ENCODE data around the gene ADPRS.

The ADPRS gene

DNA sequence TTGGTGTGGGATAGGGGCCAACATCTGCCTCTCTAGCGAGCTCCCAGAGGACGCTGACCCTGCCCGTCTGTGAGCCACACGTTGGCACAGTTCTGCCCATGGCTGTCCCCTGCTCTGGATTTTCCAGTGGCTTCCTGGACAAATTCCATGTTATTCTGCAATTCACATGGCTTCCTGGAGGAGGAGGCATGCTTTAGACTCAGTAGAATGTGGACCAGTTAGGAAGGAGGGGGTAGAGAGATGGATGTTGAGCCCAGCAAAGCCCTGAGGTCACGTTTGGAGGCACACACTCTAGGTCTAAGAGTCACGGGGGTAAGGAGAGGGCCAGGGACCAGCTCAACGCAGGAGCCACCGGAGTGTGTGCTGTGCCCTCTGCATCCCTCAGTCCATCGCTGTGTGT lies 24.1 kb downstream of the ADPRS start:
- DNase-seq = no peak

DNA sequence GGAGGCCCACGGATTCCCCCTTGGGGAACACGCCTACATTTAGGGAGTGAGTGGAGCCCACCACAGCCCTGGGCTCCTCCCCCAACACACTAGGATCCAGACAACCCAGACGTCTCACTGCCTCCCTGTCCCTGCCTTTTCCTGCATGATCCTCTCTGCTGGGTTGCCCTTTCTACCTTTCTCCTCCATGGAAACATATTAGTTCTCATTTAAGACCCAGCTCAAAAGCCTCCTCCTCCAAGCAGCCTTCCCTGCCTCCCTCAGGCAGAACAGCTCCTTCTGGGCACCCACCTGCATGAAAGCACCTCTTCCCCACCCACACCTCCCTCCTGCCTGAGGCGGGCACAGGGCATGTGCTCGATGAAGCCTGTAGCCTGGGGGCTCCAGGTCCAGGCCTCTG lies 25.7 kb downstream of the ADPRS start:
- no peak for DNase-seq

DNA sequence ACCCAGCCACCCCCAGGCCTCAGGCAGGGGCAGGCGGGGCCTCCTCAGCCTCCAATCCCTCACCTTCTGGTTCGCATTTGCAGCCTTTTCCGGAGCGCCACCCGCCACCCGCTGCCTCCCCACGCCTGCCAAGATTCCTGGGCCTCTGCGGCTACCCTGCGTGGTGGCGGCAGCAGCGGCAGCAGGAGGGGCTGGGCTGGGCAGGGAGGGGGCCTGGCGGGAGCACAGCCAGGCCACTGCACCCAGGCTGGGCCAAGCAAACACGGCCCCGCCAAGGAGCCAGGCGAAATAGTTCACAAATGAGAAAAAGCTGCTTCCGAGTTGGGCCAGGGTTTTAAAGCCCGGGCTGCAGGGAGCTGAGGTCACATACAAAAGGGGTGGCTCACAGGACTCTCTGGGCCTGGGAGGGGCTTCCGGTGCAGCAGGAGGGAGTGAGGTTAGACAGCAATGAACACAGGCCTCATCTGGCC lies 26.5 kb downstream of the ADPRS start:
- DNase-seq = no peak

DNA sequence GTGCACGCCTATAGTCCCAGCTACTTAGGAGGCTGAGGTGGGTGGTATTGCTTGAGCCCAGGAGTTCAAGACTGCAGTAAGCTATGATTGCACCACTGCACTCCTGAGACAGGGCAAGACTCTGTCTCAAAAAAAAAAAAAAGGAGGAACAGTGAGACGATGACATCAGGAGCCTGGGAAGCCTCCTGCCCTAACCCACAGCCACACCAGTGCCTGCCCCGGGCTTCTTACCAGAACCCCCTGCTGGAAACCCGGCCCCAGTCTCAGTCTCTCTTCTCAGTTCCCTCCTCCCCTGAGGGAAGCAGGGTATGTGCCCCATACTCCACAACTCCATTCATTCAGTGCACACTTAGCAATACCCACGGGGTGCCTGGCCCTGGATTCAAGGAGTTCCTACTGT lies 27.2 kb downstream of the ADPRS start:
- DNase-seq = peak; percentile 79

DNA sequence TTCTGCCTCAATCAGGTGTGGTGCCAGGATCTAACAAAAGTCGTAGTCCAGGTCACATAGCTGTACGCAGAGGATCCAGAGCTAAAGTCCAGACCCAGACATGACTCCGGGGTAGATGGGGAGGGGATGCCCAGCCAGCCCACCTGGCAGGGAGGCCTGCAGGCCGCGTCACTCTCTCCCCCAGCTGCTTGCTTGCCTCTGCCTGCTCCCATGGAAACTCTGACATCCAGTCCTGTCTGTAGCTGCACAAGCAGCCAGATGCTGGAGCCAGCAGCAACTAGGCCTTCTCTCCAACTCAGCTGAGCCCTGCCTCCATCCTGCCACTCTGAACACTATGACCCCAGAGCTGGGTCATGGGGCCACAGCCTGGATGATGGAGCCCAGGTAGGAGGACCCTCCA lies 28.2 kb downstream of the ADPRS start:
- DNase-seq = no peak

DNA sequence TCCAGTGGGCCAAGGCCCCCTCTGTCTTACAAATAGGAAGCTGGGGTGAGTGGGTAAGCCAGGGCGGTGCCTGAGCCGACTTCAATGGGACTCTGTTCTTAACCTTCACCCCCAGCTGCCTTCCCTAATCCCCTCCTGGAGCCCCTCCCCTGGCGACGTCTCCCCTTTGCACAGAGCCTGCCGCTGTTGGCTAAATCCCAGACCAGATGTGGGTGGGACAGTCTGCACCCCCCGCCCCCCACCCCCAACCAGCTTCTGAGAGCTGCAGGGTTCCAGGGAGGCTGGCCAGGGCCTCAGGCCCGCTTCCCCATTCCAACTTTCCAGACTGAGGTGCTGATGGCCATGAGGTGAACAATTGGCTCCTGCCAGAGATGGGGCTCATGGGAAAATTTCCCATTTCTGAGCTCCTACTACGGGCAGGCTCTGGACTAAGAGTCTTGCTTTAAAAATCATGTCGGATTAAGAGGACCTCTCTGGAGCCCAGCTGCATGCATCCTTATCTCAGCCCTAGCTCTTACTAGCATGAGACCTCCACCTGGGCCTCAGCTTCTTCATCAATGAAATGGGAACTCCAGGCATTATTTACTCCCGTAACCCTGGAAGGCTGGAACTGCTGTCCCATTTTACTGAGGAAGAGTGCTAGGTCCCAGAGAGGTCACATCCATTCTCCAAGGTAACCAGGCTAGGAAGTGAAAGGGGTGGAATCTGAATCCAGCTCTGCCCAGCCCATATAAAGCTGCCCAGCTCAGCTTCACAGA lies 29.9 kb downstream of the ADPRS start:
- DNase-seq = no peak

DNA sequence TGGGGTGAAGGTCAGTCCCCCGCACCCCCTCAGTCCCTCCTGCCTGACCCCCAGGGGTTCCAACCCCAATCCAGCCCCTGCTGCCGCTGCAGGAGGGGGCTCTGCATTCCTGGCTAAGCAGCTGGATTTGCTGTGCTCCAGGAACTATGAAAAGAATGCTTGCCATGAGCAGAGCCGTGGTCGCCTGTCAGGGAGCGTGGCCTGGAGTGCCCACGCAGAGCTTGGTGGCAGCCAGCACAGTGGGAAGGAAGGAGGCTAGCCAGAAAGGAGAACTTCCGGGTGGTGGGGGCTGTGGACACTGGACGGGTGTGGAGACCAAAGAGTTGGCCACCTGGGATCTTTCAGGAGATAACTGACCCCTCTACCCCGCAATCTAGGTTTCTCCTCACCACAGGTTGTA lies 30.8 kb downstream of the ADPRS start:
- peak; percentile 69 for DNase-seq

DNA sequence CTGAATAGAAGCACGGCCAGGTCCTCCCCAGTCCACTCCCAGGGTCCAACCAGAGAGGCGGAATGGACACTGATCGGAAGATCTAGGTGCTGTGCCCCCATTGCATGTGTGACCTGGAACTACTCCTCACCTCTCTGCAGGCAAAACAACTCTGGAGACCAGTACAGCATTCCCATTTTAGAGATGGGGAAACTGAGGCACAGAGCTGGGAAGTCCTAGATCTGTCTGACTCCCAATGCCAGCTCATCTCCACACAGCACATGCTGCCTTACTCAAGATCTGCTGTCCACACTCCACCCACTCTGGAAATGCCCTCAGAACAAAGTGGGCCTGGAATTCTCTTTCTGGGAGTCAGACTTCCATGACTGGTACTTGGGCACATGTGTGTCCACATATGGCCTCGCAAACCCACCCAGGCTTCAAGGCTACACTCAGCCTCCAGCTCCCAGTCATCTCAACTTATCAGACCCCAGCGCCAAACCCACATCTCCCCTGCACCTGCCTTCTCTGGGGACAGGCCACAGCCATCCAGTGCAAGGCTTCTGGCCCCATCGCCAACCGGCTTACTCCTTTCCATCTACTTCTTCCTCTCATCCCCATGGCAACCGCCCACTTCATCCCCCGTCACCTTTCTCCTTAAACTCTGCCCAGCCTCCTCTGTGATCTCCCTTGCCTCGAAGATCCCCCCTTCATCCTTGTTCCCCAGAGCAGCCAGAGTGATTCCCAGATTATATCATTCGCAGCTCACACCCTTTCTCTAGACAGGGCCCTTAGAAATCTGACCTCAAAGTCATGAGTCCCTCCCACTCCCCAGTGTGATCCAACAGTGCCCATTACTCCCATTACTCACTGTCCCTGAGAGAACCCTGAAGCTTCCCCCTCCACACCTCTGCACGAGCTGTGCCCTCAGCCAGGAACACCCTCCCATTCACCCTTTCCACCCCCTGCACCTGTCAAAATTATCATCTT lies 33.7 kb downstream of the ADPRS start:
- DNase-seq = peak; percentile 66

DNA sequence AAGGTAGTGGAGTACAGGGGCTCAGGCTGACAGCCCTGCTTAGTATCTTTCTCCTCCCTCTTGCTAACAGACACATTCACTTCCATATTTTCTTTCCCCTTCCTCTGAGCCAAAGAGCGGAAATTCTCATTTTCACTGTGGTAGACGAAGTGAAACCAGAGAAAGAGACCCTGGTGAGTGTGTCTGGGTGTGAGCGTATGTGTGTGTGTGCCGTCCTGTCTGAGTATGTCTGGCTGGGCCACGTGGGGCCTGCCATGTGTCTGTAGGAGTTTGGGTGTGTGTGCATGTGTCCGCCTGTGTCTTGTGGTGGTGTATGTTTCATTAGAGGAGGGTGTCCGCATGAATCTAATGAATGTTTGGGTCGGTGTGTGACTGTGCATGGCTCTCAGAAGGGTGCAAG lies 34.7 kb downstream of the ADPRS start:
- peak; percentile 91 for DNase-seq

DNA sequence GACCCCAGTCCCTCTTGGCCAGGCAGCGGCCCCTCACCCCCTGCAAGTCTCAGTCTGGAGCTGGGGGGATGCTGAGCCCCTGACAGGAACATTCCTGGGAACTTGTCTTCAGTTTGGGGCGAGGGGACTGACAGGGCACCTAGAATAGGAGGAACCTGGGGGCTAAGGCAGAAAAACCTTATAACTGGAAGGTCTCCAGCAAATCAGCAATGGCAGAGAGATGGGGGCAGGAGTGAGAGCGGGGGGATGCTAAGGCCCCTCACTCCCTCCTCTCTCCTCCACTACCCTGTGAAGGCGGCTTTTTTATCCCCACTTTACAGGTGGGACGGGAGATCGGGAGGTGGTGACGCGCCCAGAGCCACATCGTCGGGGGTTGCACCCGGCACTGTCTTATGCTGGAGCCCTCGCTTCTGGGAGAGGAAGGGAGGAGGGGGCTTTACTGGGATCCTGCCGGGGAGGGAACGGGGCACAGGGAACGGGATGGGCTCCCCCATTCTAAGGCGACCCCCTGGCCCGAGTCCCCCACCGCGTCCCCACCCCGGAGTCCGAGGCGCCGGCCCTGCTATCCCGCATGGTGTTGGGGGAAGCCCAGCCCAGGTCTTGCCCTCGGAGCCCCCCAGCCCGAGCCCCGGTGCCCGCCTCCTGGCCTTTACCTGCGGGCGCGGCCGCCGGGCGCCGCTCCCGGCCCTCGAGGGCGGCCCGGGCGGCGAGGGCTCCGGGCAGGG lies 35.9 kb downstream of the ADPRS start:
- DNase-seq = no peak

DNA sequence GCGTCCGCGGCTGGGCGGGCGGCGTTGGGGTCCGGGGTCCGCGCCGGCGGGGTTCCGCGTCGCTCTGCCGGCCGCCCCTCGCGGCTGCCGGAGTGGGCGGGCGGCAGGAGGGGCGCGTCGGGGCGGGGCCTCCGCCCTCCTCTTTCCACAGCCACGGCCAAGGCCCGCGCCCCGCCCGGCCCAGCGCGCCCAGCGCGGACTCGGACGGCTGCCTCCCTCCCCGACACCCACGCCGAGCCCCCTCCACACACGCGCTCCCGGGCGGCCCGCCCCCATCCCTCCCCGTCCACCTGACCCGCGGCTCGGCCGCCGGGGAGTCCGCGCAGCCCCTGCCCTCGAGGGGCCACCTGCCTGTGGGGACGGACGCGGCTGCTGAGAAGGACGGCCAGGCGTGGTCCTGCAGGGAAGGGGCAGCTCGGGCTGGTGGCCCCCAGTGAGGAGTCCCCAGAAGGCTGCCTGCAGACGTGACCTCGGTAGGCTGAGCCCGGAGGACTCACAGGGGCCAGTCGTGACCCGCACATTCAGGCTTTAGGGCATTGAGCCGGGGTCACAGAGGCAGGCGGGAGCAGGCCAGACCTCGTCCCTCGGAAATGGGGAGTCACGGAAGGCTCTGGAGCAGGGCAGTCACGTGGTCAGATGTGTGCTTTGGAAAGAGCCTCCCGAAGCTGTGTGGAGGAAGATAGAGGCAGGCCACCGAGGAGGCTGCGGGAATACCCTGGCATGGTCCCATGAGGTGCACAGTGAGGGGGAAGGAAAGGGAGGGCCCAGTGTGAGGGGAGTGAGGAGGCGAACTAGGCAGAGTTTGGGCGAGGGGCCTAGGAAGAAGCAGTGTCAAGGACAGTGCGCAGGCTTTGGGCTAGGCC lies 36.7 kb downstream of the ADPRS start, which contains the start of gene COL8A2:
TSS of gene COL8A2 (minus strand) at position 94 of the 863 bp plus-strand sequence. CDS start 24,980 bp downstream, outside the sequence.
- peak; percentile 17 for DNase-seq

DNA sequence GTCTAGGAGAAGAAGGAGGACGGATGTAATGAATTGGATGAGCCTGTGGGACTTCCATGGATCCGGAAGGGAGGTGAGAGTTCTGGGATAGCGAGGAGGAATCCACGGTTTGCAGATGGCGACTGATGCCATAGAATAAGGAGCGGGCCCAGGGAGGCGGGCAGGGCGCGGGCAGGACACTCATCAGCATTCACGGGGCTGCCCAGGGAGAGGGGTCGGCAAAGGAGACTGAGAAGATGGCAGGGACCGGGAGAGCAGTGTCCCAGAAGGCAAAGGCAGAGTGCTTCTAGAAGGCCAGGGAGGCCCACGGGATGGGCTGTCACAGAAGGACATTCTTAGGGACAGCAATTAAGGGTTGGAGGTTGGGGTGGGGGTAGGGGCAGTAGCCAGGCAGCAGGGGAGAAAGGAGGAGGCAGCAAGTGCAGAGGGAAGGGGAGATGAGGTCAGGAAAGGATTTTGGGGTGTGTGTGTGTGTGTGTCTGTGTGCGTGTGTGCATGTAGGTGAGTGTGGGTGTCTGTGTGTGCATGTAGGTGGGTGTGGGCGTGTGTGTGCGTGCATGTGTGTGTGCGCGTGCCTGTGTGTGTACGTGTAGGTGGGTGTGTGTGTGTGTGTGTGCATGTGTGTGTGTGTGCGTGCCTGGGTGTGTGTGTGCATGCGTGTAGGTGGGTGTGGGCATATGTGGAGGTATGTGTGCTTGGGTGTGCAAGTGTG lies 37.5 kb downstream of the ADPRS start:
- DNase-seq = no peak

DNA sequence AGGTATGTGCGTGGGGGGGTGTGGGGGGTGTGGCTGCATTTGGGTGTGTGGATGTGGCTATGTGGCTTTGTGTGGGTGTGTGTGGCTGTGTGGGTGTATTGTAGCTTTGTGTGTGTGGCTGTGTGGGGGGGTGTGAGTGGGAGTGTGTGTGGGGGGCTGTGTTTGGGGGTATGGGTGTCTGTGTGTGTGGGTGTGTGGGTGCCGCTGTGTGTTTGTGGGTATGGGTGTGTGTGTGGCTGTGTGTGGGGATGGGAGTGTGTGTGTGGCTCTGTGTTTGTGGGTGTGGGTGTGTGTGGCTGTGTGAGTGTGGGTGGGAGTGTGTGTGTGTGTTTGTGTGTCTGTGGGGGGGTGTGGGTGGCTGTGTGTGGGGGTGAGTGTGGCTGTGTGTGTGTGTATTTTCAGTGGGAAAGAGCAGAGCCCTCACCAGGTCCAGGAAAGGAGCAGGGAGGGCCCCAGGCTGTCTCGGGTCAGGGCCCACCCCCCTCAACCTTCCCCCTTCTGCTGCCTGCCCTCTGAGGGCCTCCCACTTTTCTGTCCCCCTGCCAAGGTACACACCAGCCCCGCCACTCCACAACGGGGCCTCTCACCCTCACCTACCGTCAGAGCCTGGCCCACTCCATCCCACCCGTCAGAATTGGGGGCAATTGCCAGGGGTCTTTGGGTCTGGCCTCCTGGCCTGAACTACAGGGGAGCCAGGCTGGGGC lies 38.3 kb downstream of the ADPRS start:
- DNase-seq = no peak

DNA sequence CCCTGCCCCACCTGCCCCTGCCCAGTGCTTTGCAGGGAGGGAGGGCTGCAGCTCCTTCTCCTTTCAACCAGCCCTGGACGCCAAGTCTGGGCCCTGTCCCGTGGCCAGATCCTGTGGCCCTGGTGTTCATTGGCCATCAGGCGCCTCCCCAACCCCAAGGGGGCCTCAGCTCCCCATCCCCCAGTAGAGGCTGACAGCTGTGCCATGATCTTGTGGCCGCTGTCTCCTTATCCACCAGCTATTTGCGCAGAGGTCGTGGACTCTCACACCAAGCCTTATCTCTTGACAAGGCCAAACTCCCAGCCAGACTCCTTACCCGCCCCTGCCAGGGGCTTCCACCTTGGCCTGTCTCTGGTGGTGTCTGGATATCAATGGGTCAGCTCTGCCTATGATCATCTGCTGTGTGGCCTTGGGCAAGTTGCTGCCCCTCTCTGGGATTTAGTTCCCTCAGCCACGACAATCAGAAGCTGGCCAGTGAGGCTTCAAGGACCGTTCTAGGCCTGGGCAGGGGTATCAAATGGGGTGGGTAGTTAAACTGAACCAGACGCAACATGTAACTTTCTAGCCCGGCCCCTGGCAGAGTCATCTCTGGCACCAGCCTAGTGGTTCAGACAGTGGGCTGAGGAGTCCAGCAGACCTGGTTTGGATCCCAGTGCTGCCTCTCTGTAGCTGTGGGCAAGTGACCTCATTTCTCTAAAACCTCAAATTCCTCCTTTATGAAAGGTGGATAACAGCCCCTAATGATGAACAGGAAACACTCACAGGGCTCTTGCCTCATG lies 39.6 kb downstream of the ADPRS start:
- DNase-seq = no peak

DNA sequence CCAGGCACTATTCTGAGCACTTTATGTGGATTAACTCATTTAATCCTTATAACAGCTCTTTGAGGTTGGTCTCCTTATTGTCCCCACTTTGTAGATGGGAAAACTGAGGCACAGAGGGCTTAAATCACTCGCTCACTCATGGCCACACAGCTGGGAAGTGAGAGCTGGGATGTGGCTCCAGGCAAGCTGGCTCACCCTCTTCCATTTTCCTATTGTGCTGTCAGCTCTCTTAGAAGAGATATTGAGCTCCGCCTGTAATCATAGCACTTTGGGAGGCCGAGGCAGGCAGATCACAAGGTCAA lies 40.2 kb downstream of the ADPRS start:
- no peak for DNase-seq

DNA sequence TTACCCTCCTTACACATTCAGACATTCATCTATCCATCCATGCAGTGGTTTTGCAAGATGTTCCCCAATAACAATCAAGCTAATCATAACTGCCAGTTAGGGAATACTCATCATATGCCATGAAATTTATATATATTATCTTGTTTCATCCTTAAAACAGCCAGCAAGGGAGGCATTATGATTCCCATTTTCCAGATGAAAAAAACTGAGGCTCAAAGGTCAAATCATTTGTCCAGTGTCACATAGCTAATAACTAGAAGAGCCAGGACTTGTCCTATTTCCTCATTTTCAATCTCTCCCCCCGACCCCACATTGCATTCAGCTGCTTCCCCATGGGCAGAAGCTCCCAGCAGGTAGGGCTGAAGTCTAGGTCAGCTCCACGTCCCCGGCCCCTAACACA lies 43.3 kb downstream of the ADPRS start:
- no peak for DNase-seq

DNA sequence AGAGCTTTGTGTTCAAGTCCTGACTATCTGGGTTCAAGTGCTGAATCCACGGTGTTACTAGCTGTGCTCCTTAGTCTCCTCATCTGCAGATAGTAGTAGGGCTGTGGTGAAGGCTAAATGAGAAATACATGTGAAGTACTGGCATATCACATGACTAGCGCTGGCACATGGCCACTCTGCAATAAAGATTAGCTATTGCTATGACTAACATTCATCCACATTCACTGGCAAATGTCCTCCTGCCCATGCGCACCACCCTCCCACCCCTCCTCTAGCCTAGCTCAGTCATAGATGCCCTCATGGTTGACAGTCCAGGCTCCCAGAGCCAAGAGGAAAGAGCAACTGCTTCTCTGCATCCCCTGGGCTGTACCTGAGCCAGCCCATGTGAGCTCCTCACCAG lies 44.8 kb downstream of the ADPRS start:
- peak; percentile 72 for DNase-seq

DNA sequence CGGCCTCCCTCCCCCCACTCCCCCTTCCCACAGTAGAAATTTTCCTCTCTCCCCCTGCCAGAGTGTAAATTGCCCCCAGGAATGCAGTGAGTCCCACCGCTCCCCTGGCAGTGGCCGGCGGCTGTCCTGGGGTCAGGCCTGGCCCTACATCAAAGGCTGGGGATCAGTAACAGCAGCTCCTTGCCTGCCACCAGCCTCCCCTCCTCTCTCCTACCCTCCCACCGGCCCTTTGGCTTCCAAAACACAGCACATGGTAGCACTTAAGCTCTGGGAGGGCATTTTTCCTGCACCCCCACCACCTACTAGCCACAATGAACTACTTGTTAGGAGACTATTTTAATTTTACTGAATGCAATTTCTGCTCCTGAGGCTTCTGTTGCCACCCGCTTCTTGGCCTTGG lies 45.3 kb downstream of the ADPRS start:
- DNase-seq = no peak

DNA sequence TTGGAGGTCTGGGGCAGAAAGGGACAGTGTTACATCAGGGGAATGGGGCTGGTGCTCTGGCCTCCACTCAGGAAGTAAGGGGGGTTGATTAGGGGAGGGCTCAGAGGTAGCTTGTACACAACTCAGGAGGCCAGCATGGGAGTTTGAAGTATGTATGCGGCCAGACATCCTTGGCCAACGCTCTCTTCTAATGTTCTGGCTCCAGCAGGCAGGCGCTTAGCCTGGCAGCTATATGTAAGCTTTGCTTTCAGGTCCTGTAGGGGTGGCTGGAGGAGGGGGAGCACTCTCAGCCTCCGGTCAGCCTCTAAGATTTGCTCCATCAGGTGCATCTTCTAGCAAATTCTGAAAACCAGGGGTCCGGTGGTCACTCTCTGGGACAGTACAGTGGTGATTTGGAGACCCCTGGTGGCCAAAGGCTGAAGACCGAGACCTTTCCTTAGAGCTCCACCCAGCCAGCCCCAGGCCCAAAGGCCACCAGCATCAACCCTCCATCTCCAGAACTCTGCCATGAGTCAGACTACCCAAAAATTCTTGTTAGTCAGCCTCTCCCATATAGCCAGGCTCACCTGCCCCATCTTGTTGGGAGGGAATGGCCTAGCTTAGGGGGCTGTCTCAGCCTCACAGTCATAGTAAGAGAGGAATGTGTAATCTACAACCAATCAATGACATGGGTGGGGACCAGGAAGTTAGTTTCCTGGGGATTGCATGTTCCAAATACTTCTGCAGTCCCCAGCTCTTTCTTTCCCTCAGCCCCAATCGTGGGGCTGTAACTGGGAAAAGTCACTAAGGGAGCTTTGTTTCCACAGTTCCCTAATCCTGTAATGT lies 46.0 kb downstream of the ADPRS start:
- peak; percentile 50 for DNase-seq
